Osteocyte (in vitro differentiated cells): ENCODE data around the gene LSG1. TPM values are rescaled to one million over a fixed set of nuclear protein-coding genes. Genes with fewer than 3 reads are reported as not detected.

Source experiments
- DNase-seq: peaks from one replicate; pipeline ENCODE4 v3.0.0; 2021; ENCODE audit warnings: mixed read lengths; ENCODE audit not compliant: unreplicated experiment; ENCODE audit errors: extremely low spot score
- H3K27ac Mint-ChIP-seq: one replicate; pipeline ENCODE4 v1.8.0; 2021; ENCODE audit warnings: mild to moderate bottlenecking, mixed read lengths; ENCODE audit not compliant: unreplicated experiment
- H3K27me3 Mint-ChIP-seq: one replicate; pipeline ENCODE4 v1.8.0; 2021; ENCODE audit warnings: mixed read lengths; ENCODE audit not compliant: unreplicated experiment
- H3K36me3 Mint-ChIP-seq: one replicate; pipeline ENCODE4 v1.8.0; 2021; ENCODE audit warnings: mixed read lengths; ENCODE audit not compliant: unreplicated experiment
- H3K4me1 Mint-ChIP-seq: one replicate; pipeline ENCODE4 v1.8.0; 2021; ENCODE audit warnings: mixed read lengths; ENCODE audit not compliant: unreplicated experiment
- H3K4me3 Mint-ChIP-seq: one replicate; pipeline ENCODE4 v1.8.0; 2021; ENCODE audit warnings: mild to moderate bottlenecking, moderate library complexity, mixed read lengths; ENCODE audit not compliant: unreplicated experiment
- H3K9me3 Mint-ChIP-seq: one replicate; pipeline ENCODE4 v1.8.0; 2021; ENCODE audit warnings: mixed read lengths; ENCODE audit not compliant: unreplicated experiment
- total RNA-seq: library from RNA; stranded (reverse); gene quantifications from 2 replicates; pipeline ENCODE4 v1.2.1, GENCODE V29; 2021
- TF ChIP-seq, protein P1 (sequence below): fragments of 200-600 bp; sonication (generic); IDR thresholded peaks from 2 replicates; pipeline ENCODE4 v1.5.0; 2021; ENCODE audit warnings: antibody characterized with exemption, mild to moderate bottlenecking, moderate library complexity

The LSG1 gene
- total RNA-seq, 1 donor from 2014 or later, result 33.3 TPM

DNA sequence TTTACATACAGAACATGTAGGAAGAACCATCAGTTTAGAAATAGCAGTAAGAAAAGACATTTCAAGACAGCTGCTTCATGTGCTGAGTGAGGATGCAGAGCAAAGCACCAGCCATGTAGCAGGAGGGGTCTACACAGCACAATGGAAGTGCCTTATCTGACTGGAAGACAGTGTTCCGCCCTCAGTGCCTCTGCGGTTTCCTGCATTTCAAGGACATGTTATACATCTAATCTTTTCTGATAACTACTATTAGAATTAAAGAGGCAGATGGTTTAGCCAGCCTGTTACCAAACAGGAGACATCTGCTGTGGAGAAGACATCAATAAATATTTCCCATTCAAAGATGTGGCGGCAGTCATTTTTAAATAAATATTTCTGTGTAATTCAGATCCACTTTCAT is 10.6 kb downstream of the LSG1 start:
- Mint-ChIP-seq H3K9me3 (no peaks in the 10 kb centered on the region), H3K4me3 (no peak overlapping the region), H3K36me3 (peaks cover 35% of the 10 kb centered on the region), H3K27ac (no peak overlapping the region), H3K4me1 (no peaks in the 10 kb centered on the region), H3K27me3 (no peaks in the 10 kb centered on the region)
- TF ChIP-seq, protein P1, sequence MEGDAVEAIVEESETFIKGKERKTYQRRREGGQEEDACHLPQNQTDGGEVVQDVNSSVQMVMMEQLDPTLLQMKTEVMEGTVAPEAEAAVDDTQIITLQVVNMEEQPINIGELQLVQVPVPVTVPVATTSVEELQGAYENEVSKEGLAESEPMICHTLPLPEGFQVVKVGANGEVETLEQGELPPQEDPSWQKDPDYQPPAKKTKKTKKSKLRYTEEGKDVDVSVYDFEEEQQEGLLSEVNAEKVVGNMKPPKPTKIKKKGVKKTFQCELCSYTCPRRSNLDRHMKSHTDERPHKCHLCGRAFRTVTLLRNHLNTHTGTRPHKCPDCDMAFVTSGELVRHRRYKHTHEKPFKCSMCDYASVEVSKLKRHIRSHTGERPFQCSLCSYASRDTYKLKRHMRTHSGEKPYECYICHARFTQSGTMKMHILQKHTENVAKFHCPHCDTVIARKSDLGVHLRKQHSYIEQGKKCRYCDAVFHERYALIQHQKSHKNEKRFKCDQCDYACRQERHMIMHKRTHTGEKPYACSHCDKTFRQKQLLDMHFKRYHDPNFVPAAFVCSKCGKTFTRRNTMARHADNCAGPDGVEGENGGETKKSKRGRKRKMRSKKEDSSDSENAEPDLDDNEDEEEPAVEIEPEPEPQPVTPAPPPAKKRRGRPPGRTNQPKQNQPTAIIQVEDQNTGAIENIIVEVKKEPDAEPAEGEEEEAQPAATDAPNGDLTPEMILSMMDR, result no peak
- no peak for DNase-seq

DNA sequence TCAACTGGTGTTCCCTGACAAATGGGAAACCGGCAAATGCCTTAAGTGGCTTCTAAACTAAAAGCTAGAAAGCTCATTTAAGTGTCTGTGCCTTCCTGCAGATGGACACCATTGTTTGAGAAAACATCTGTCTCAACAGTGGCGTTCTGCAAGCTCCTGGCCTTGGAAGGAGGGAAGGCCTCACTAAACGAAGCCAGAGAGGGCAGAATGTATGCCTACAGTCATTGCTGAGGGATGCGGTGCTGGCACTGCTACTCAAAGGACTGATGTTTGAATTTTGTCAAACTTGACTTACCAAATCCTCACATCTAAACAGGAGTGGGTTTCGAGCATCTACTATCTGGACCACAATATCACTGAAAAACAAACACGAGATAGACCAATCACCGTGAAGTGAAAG is 12.2 kb downstream of the LSG1 start:
- H3K9me3 Mint-ChIP-seq, result no peaks in the 10 kb centered on the region
- TF ChIP-seq, protein P1, result no peak
- no peak overlapping the region for H3K4me3 Mint-ChIP-seq
- H3K36me3 Mint-ChIP-seq, result peaks cover 19% of the 10 kb centered on the region
- no peak for DNase-seq
- H3K4me1 Mint-ChIP-seq, result no peaks in the 10 kb centered on the region
- H3K27ac Mint-ChIP-seq, result no peak overlapping the region
- no peaks in the 10 kb centered on the region for H3K27me3 Mint-ChIP-seq

DNA sequence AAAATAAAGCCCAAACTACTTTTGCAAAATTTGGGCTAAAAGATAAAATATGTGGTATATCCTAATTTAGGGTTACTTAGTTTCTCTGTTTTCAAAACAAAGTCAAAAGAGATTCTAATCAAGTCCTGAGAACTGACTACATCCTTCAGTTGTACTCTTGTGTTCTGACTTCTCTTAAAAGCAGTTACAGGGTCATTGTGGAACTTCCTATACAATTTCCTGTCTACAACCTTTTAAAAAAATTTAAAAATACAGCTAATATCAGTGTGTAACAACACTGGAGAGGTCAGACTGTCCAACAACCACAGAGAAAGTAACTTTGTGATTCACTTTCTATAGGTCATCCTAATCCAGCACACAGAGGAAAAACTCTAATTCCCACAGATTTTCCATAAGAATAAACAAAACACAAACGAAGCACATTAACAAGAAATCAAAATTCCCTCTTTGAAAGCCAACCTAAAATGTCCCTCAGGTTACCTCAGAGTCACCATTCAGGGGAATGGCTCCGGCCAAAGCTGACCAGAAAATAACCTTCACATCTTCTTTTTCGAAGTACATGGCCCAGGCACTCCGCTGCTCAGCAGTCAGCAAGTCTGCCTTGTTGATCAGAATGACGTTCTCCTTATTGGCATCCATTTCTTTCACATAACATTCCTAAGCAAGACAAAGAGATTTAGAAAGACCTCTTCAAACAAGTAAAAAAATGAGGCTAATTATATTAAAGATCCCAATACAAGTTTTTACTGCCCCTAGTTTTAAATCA is 13.3 kb downstream of the LSG1 start:
- no peaks in the 10 kb centered on the region for H3K4me1 Mint-ChIP-seq
- TF ChIP-seq, protein P1, result no peak
- peaks cover 27% of the 10 kb centered on the region for H3K36me3 Mint-ChIP-seq
- no peak overlapping the region for H3K27ac Mint-ChIP-seq
- H3K27me3 Mint-ChIP-seq, result no peaks in the 10 kb centered on the region
- H3K9me3 Mint-ChIP-seq, result no peaks in the 10 kb centered on the region
- DNase-seq, result no peak
- no peak overlapping the region for H3K4me3 Mint-ChIP-seq

DNA sequence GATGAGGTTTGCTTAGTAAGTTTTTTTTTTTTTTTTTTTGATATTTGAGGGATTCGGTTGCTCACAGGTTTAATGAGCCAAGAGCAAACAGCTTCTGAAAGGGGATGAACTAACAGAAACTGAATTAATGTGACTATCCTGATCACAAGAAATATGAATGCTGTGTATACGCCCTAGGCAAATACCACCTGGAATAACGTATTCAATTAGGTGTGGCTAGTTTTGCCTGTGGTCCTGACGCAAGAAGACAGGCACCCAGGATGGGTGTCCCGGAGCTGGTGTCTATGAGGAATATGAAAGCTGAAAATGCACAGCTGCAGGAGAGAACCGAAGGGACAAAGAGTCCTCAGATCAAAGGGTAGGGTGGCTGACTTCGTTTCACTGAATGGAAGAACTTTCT is 14.6 kb downstream of the LSG1 start:
- no peaks in the 10 kb centered on the region for H3K4me1 Mint-ChIP-seq
- H3K27me3 Mint-ChIP-seq, result no peaks in the 10 kb centered on the region
- H3K4me3 Mint-ChIP-seq, result no peak overlapping the region
- H3K27ac Mint-ChIP-seq, result no peak overlapping the region
- no peak for DNase-seq
- TF ChIP-seq, protein P1, result no peak
- peaks cover 33% of the 10 kb centered on the region for H3K36me3 Mint-ChIP-seq
- no peaks in the 10 kb centered on the region for H3K9me3 Mint-ChIP-seq

DNA sequence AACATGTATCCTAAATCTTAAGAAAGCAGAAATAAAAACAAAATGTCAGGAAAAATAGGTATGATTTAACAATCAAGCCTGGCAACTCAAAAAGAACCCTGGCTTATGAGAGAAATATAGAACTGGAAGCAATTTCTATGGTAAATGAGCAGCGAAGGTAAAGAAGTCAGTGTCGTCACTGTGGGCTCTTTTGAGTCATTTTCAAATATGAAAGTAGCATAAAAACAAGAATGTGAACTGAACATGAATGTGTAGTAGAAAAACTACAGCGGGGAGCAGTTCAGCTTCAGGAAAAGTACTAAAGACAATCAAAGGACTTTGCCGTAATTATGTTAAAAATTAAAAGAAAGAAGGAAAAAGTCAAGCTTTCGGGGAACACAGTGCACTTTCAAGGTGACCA is 17.5 kb downstream of the LSG1 start:
- Mint-ChIP-seq H3K27me3 (no peaks in the 10 kb centered on the region), H3K27ac (no peak overlapping the region), H3K4me3 (no peak overlapping the region), H3K4me1 (no peaks in the 10 kb centered on the region), H3K36me3 (peaks cover 47% of the 10 kb centered on the region), H3K9me3 (no peaks in the 10 kb centered on the region)
- TF ChIP-seq, protein P1, result no peak
- no peak for DNase-seq
